Measurements from ENCODE around the gene DPPA4. TPM values are rescaled to one million over a fixed set of nuclear protein-coding genes. Genes with fewer than 3 reads are reported as not detected.
"Not testable (repeated sequence)": the region's sequence is repeated elsewhere in the genome, so short reads cannot be mapped to it uniquely, and the experiment has no call there.

The DPPA4 gene, protein sequence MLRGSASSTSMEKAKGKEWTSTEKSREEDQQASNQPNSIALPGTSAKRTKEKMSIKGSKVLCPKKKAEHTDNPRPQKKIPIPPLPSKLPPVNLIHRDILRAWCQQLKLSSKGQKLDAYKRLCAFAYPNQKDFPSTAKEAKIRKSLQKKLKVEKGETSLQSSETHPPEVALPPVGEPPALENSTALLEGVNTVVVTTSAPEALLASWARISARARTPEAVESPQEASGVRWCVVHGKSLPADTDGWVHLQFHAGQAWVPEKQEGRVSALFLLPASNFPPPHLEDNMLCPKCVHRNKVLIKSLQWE
- 49.8 TPM for total RNA-seq

DNA sequence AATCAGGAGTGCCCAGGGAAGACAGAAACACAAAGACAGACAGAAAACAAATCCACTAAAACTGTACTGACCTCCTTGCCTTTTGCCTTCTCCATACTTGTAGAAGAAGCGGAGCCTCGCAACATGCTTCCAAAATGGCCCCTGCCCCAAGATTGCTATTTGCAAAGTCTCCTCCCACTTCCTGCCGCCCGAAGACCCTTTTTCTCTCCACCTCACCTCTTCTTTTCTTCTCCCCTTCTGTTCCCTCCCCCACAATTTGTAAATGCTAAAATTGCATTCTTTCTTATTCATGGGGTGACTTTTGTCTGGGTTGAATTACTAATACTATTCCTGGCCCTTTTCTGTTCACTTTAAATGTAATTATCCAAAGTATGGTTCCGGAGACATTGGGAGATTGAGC, at the start of gene DPPA4:
Gene DPPA4 (minus strand): TSS at position 154 of the 400 bp plus-strand sequence. CDS start 29 bp downstream, at position 125.
- DNase-seq (ENCODE audit: low read depth in 2 of 3, low spot score in 2 of 3), result peak in 2 of 3 donors; percentile 67 to 86

- no peak for DNase-seq (ENCODE audit: low read depth in 2 of 3, low spot score in 2 of 3)
Measured at GRCh38 chr3:109385442-109386318, 48.3 kb upstream of the DPPA4 start.

DNA sequence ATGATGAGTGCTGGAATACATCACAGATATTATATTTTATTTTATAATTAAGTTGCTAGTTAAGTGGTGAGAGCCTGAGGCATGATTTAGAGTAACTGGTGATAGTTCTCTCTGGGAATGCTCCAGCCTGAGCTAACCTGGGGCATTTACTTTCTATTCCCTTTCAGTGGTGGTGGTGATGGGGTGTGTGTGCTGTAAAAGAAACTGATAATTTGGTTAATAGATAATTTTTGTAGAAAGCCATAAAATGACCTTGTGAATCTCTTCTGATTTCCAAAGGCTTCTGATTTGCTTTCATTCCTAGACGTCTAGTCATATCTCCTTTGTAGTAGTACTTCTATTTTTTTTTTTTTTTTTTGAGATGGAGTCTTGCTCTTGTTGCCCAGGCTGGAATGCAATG, 46.8 kb upstream of the DPPA4 start:
- DNase-seq (ENCODE audit: low read depth in 2 of 3, low spot score in 2 of 3), result no peak

DNA sequence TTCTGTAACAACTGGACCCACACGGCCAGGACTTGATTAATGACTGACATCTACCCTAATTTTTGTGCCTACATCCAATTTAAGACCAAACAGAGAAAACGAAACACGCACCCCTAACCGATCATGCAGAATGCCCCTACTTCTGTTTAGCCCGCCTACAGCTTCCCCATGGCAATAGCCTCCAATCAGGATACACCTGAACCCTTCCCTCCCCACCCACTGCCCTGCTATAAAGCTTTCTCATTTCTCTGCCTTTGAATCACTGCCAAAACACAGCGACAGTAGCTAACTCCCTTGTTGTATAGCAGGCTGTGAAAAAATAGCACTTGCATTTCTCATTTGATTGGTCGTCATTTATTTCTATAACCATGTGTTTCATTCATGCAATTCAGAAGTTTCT, 45.2 kb upstream of the DPPA4 start:
- no peak for DNase-seq (ENCODE audit: low read depth in 2 of 3, low spot score in 2 of 3)

- DNase-seq (ENCODE audit: low read depth in 2 of 3, low spot score in 2 of 3), result no peak
Measured at GRCh38 chr3:109375975-109376374, 38.6 kb upstream of the DPPA4 start.

GRCh38 chr3:109374434-109374833, 37.1 kb upstream of the DPPA4 start:
- DNase-seq (ENCODE audit: low read depth in 2 of 3, low spot score in 2 of 3), result not testable (repeated sequence)

DNA sequence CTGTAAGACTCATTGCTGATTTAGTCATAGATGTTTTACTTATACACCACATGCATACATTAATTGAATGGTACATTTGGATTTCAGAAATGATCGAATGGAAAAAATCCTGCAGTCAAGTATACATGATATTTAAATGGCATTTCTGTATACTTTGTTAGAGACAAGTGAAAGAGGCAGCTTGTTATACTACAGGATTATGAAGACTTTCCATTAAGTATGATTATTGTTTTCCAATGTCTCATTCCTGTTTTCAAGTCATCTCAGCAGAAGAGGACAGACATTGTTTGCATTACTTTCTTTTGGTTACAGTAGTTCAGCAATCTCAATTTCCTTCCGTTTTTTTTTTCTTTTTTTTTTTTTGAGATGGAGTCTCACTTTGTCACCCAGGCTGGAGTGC, 36.6 kb upstream of the DPPA4 start:
- no peak for DNase-seq (ENCODE audit: low read depth in 2 of 3, low spot score in 2 of 3)

DNA sequence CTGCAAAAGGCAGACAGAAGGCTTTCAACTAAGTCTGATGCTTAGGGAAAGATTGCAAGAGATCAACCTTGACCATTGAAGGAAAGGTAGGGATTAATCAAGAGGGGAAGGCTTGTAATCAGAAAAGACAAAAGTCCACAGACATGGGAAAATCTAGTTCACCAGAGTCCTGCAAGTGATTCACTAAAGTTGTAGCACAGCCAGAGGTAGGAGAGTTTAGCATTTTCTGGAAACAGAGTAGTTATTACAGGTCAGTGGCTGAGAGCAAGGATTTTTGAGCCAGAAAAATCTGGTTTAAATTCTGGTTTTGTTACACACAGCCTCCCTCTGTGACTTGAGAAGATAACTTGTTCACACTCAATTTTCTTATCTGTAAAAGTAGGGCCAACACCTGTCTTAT, 35.3 kb upstream of the DPPA4 start:
- DNase-seq (ENCODE audit: low read depth in 2 of 3, low spot score in 2 of 3), result no peak

GRCh38 chr3:109369510-109369909, 32.2 kb upstream of the DPPA4 start:
- DNase-seq (ENCODE audit: low read depth in 2 of 3, low spot score in 2 of 3), result peak in 2 of 3 donors; percentile 28 to 34

GRCh38 chr3:109364088-109364487, 26.7 kb upstream of the DPPA4 start:
- DNase-seq (ENCODE audit: low read depth in 2 of 3, low spot score in 2 of 3), result no peak

GRCh38 chr3:109363634-109364033, 26.3 kb upstream of the DPPA4 start:
- DNase-seq (ENCODE audit: low read depth in 2 of 3, low spot score in 2 of 3), result no peak

- no peak for DNase-seq (ENCODE audit: low read depth in 2 of 3, low spot score in 2 of 3)
Measured at GRCh38 chr3:109362823-109363222, 25.5 kb upstream of the DPPA4 start.

GRCh38 chr3:109358809-109359208, 21.5 kb upstream of the DPPA4 start:
- not testable (repeated sequence) for DNase-seq (ENCODE audit: low read depth in 2 of 3, low spot score in 2 of 3)

DNA sequence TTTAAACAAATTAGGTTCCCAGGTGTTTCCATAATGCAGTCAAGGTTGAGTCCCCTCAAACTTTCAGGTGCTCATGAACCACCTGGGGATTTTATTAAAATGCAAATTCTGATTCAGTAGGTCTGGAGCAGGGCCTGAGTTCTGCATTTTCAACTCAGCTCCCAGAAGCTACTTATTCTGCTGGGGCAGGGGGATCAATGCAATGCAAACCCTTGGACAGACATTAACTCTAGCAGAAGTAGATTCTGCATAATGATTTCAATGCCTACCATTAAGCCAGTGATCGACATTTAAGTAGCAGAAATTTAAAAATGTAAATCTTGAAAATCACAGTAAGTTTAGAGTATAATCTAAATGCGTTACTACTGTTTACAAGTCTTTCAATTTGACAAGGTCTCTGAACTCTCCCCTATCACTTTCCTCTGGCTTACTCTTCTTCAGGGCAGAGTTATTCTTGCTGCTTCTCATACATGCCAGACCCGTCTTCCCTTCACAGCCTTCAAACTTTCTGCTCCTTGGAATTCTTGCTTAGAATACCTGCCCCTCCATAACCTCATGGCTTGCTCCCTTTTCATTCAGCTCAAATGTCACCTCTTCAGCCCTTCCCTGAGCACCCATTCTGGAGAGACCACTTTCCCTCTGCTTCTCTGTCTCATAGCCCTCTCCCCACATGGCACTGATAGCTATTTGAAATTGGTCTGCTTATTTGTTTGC, 19.3 kb upstream of the DPPA4 start:
- DNase-seq (ENCODE audit: low read depth in 2 of 3, low spot score in 2 of 3), result no peak

DNA sequence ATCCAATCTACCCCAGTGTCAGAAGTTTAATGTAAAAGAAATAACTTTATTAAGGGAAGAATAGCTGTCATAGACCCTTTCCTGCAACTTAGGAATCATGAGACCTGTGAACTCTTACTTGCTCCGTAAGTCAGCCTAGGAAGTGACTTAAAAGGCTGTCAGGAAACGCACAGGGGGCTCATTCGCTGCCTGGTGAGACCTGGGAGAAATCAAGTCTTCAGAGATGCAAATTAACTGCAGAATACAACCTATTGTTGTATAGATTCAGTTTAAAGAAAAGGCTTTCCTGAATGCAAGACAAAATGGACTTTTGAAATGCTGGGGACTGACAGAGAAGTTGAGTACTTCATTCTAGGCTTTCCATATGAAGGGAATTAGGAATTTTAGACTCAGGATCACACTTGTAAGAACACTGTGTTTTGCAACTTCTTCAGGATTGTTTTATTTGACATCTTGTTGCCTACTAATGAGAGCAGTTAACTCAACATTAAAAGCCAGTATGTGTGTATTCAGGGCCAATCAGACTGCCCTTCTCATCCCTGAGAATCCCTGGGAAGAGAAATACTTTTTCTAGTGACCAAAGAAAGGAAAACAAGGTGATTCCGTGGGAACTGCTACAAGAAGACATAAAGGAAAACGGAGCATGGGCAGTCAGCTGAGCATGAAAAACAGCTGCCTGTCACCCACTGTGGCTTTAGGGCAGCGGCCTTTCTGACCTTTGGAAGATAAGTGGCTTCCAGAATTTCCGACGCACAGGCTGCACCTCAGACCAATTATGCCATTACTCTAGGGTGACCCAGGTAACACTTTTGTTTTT, 18.5 kb upstream of the DPPA4 start:
- no peak for DNase-seq (ENCODE audit: low read depth in 2 of 3, low spot score in 2 of 3)

- no peak for DNase-seq (ENCODE audit: low read depth in 2 of 3, low spot score in 2 of 3)
Measured at GRCh38 chr3:109353057-109353456, 15.7 kb upstream of the DPPA4 start.

GRCh38 chr3:109351231-109351630, 13.9 kb upstream of the DPPA4 start:
- DNase-seq (ENCODE audit: low read depth in 2 of 3, low spot score in 2 of 3), result no peak

GRCh38 chr3:109346770-109347295, 9.5 kb upstream of the DPPA4 start:
- no peak for DNase-seq (ENCODE audit: low read depth in 2 of 3, low spot score in 2 of 3)

- no peak for DNase-seq (ENCODE audit: low read depth in 2 of 3, low spot score in 2 of 3)
Measured at GRCh38 chr3:109346099-109346498, 8.8 kb upstream of the DPPA4 start.

Measured in hematopoietic multipotent progenitor cell (in vitro differentiated cells).